Liver (tissue), 3 donors: ENCODE results near the gene FAM200C.

Experiments used
- FOXA1 ChIP-seq: IDR thresholded peaks from 2 replicates; pipeline ENCODE4 v1.6.1; 2016; ENCODE audit warnings: antibody characterized with exemption
- GABPA ChIP-seq, 2 donors: IDR thresholded peaks in 1 of 2; conservative IDR thresholded peaks in 1 of 2; 2 replicates each; pipeline ENCODE4 v1.6.1; 2016; ENCODE audit warnings: antibody characterized with exemption in 2 of 2, mild to moderate bottlenecking in 1 of 2, moderate library complexity in 1 of 2
- HNF4A ChIP-seq, 2 donors: conservative IDR thresholded peaks; 2 replicates each; pipeline ENCODE4 v1.6.1; 2016; ENCODE audit warnings: antibody characterized with exemption in 2 of 2, mild to moderate bottlenecking in 2 of 2
- JUND ChIP-seq, 2 donors: IDR thresholded peaks; 2 replicates each; pipeline ENCODE4 v1.6.1; 2016; ENCODE audit warnings: antibody characterized with exemption in 2 of 2
- RAD21 ChIP-seq, 2 donors: IDR thresholded peaks; 2 replicates each; pipeline ENCODE4 v1.6.1; 2016; ENCODE audit warnings: antibody characterized with exemption in 2 of 2, mild to moderate bottlenecking in 2 of 2
- RXRA ChIP-seq, 2 donors: IDR thresholded peaks; 2 replicates each; pipeline ENCODE4 v1.6.1; 2017 to 2018; ENCODE audit warnings: antibody characterized with exemption in 2 of 2, mild to moderate bottlenecking in 1 of 2
- SP1 ChIP-seq: IDR thresholded peaks from 2 replicates; pipeline ENCODE4 v1.6.1; 2018; ENCODE audit warnings: antibody characterized with exemption, mild to moderate bottlenecking
- TAF1 ChIP-seq: conservative IDR thresholded peaks from 2 replicates; pipeline ENCODE4 v1.6.1; 2016; ENCODE audit warnings: antibody characterized with exemption, mild to moderate bottlenecking
- YY1 ChIP-seq: IDR thresholded peaks from 2 replicates; pipeline ENCODE4 v1.6.1; 2016; ENCODE audit warnings: antibody characterized with exemption, mild to moderate bottlenecking
- TF ChIP-seq, protein P1 (sequence below): fragments of 150-350 bp; IDR thresholded peaks from 2 replicates; pipeline ENCODE4 v1.5.1; 2017; ENCODE audit warnings: improper control_type of control experiment, low read depth, low read length; ENCODE audit not compliant: missing input control
- TF ChIP-seq, protein P2 (sequence below): IDR thresholded peaks from 2 replicates; pipeline ENCODE4 v1.6.1; 2016; ENCODE audit warnings: antibody characterized with exemption, mild to moderate bottlenecking
- donor health status: healthy.
- donor health status: healthy.

DNA sequence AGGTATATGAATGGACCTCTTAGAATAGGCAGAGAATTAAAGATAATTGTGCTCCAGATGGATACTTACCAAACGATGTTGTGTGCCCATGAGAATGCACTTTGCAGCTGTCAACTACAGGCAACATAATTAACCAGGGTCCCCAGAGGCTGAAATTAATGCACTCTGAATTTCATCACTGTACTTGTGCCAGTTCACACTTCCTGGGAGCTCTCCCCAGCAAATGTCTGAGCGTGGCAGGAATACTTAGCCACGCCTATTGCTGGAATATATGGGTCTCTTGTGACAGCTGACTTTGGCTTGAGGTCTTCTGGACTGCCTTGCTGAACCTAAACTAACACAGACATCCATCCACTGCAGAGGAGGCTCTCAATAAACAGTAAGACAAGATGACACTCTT lies 17.5 kb downstream of the FAM200C start:
- TF ChIP-seq, protein P1, sequence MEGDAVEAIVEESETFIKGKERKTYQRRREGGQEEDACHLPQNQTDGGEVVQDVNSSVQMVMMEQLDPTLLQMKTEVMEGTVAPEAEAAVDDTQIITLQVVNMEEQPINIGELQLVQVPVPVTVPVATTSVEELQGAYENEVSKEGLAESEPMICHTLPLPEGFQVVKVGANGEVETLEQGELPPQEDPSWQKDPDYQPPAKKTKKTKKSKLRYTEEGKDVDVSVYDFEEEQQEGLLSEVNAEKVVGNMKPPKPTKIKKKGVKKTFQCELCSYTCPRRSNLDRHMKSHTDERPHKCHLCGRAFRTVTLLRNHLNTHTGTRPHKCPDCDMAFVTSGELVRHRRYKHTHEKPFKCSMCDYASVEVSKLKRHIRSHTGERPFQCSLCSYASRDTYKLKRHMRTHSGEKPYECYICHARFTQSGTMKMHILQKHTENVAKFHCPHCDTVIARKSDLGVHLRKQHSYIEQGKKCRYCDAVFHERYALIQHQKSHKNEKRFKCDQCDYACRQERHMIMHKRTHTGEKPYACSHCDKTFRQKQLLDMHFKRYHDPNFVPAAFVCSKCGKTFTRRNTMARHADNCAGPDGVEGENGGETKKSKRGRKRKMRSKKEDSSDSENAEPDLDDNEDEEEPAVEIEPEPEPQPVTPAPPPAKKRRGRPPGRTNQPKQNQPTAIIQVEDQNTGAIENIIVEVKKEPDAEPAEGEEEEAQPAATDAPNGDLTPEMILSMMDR, result no peak
- TF ChIP-seq, protein P2, sequence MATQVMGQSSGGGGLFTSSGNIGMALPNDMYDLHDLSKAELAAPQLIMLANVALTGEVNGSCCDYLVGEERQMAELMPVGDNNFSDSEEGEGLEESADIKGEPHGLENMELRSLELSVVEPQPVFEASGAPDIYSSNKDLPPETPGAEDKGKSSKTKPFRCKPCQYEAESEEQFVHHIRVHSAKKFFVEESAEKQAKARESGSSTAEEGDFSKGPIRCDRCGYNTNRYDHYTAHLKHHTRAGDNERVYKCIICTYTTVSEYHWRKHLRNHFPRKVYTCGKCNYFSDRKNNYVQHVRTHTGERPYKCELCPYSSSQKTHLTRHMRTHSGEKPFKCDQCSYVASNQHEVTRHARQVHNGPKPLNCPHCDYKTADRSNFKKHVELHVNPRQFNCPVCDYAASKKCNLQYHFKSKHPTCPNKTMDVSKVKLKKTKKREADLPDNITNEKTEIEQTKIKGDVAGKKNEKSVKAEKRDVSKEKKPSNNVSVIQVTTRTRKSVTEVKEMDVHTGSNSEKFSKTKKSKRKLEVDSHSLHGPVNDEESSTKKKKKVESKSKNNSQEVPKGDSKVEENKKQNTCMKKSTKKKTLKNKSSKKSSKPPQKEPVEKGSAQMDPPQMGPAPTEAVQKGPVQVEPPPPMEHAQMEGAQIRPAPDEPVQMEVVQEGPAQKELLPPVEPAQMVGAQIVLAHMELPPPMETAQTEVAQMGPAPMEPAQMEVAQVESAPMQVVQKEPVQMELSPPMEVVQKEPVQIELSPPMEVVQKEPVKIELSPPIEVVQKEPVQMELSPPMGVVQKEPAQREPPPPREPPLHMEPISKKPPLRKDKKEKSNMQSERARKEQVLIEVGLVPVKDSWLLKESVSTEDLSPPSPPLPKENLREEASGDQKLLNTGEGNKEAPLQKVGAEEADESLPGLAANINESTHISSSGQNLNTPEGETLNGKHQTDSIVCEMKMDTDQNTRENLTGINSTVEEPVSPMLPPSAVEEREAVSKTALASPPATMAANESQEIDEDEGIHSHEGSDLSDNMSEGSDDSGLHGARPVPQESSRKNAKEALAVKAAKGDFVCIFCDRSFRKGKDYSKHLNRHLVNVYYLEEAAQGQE, result no peak
- no peak for TF ChIP-seq TAF1
- no peak for TF ChIP-seq RXRA (IDR thresholded peaks at IDR 0.05)
- no peak for TF ChIP-seq GABPA (IDR thresholded peaks at IDR 0.05 in 1 of 2, conservative IDR thresholded peaks at IDR 0.05 in 1 of 2)
- TF ChIP-seq YY1, result no peak
- no peak for TF ChIP-seq FOXA1
- no peak for TF ChIP-seq JUND (IDR thresholded peaks at IDR 0.05)
- no peak for TF ChIP-seq SP1
- no peak for TF ChIP-seq RAD21 (IDR thresholded peaks at IDR 0.05)
- no peak for TF ChIP-seq HNF4A (conservative IDR thresholded peaks at IDR 0.05)
